ENCODE results near the gene KRT33B. TPM values are rescaled to one million over a fixed set of nuclear protein-coding genes. Genes with fewer than 3 reads are reported as not detected.

Gene KRT33B
- not detected in 2 replicates for total RNA-seq (2022)
- Bru-seq, nascent RNA, result not detected
- not detected for BruChase-seq, experiment 1, labeled RNA remaining after a 6-hour chase
- not detected for BruChase-seq, experiment 2, labeled RNA remaining after a 2-hour chase
- long read RNA-seq, result 0 reads

- Mint-ChIP-seq H3K4me1 (ENCODE audit: insufficient read depth, unreplicated experiment) (no peaks in the 10 kb centered on the region), H3K27me3 (ENCODE audit: insufficient read depth, unreplicated experiment) (peaks cover 38% of the 10 kb centered on the region), H3K27ac (ENCODE audit: low read depth, unreplicated experiment) (no peak within 1 kb of the TSS), H3K36me3 (ENCODE audit: insufficient read depth, unreplicated experiment) (no peaks in the 10 kb centered on the region), H3K9me3 (ENCODE audit: unreplicated experiment) (peaks cover 8% of the 10 kb centered on the region), H3K4me3 (ENCODE audit: unreplicated experiment) (no peak within 1 kb of the TSS)
- TF ChIP-seq CTCF (IDR thresholded peaks at IDR 0.05; ENCODE audit: unreplicated experiment), result no peak
- intact Hi-C loops (cut with micrococcal nuclease), result no loop called here
- no peak for DNase-seq (ENCODE audit: unreplicated experiment)
- POLR2A ChIA-PET, result interaction anchor here (1.0 kb wide), 1 partner anchor 172 kb away, joined by 4 read pairs; no protein-coding TSS in a partner anchor
- BruUV-seq (replicated peaks), result no TSS peak
- CTCF ChIA-PET, result no interaction called here
Observed at GRCh38 chr17:41369713-41370112, at the start of gene KRT33B. KRT33B (minus strand) TSS chr17:41369813; CDS start chr17:41369750, 63 bp downstream.

DNA sequence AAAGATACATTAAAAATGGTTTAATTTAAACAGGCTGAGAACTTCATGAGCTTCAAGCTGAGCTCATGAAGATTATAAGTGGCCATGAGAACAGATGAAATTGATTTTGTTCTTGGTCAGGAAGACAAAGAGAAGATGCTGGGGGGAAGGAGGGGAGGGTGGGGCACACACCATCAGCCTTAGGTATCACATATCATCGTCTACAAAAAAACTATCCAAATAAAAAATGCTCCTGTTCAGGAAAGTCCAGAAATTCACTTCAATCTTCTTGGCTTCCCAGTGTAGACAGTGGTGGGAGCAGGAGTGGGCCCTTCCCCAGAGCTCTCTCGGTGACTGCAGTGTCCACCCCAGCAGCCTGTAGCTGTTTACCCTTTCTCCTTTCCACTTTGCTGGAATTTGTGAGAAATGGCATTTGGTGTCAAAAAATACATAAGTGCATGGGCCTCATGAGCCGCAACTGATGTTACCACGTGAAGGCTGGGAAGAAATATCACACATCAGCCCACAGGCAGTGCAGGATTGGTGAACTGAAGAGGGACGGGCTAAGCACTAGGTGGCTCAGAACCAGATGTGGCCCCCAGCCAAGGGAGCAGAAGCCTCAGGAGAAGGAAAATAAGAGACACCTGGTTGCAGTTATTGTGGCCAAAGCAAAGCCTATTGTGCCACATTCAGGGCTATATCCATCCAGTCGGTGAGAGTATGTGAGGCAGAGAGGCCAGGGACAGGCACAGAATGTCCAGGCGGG, 48.7 kb upstream of the KRT33B start:
- Mint-ChIP-seq H3K4me3 (ENCODE audit: unreplicated experiment) (no peak overlapping the region), H3K27ac (ENCODE audit: low read depth, unreplicated experiment) (no peak overlapping the region), H3K36me3 (ENCODE audit: insufficient read depth, unreplicated experiment) (no peaks in the 10 kb centered on the region), H3K9me3 (ENCODE audit: unreplicated experiment) (no peaks in the 10 kb centered on the region), H3K4me1 (ENCODE audit: insufficient read depth, unreplicated experiment) (peaks cover 32% of the 10 kb centered on the region), H3K27me3 (ENCODE audit: insufficient read depth, unreplicated experiment) (no peaks in the 10 kb centered on the region)
- BruUV-seq (replicated peaks), result no TSS peak
- no peak for TF ChIP-seq CTCF (IDR thresholded peaks at IDR 0.05; ENCODE audit: unreplicated experiment)
- ChIA-PET POLR2A (interaction anchor here (0.9 to 1.6 kb wide), 4 partner anchors 13 to 27 kb away, joined by 3 to 5 read pairs (median 4); no protein-coding TSS in a partner anchor), CTCF (interaction anchor here (0.8 to 1.0 kb wide), 3 partner anchors 10 to 26 kb away, joined by 3 read pairs; no protein-coding TSS in a partner anchor)
- DNase-seq (ENCODE audit: unreplicated experiment), result no peak
- intact Hi-C loops (cut with micrococcal nuclease), result no loop called here

- Mint-ChIP-seq H3K27me3 (ENCODE audit: insufficient read depth, unreplicated experiment) (no peaks in the 10 kb centered on the region), H3K4me3 (ENCODE audit: unreplicated experiment) (no peak overlapping the region), H3K36me3 (ENCODE audit: insufficient read depth, unreplicated experiment) (no peaks in the 10 kb centered on the region), H3K27ac (ENCODE audit: low read depth, unreplicated experiment) (no peak overlapping the region), H3K9me3 (ENCODE audit: unreplicated experiment) (no peaks in the 10 kb centered on the region), H3K4me1 (ENCODE audit: insufficient read depth, unreplicated experiment) (peaks cover 32% of the 10 kb centered on the region)
- intact Hi-C loops (cut with micrococcal nuclease), result no loop called here
- ChIA-PET CTCF (interaction anchor here (0.6 to 1.0 kb wide), 4 partner anchors 10 to 87 kb away, joined by 3 to 4 read pairs (median 3); no protein-coding TSS in a partner anchor), POLR2A (interaction anchor here (0.6 to 1.6 kb wide), 5 partner anchors 12 to 79 kb away, joined by 3 to 5 read pairs (median 3); no protein-coding TSS in a partner anchor)
- TF ChIP-seq CTCF (IDR thresholded peaks at IDR 0.05; ENCODE audit: unreplicated experiment), result peak; percentile 37
- BruUV-seq (replicated peaks), result no TSS peak
- peak; percentile 34 for DNase-seq (ENCODE audit: unreplicated experiment)
Observed at GRCh38 chr17:41417576-41418015, 48.0 kb upstream of the KRT33B start.

DNA sequence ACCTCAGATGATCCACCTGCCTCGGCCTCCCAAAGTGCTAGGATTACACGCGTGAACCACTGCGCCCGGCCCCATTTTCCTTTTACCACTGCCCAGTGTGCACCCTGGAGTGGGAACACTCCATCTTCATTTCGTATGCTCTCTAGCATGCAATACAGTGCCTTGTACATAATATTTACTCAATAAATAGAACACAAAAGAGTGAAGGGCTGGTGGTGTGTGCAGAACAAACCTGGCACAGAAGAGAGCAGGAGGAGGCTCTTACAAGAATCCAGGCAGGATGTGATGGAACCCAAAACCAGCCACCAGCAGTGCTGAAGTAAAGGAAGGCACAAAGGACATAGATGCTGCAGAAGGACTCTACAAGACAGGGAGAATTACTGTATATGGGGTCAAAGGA, 47.5 kb upstream of the KRT33B start:
- POLR2A ChIA-PET, result interaction anchor here (0.6 to 1.2 kb wide), 4 partner anchors 12 to 79 kb away, joined by 3 to 5 read pairs (median 3); no protein-coding TSS in a partner anchor
- H3K36me3 Mint-ChIP-seq (ENCODE audit: insufficient read depth, unreplicated experiment), result no peaks in the 10 kb centered on the region
- no peak overlapping the region for H3K4me3 Mint-ChIP-seq (ENCODE audit: unreplicated experiment)
- no TSS peak for BruUV-seq (replicated peaks)
- H3K9me3 Mint-ChIP-seq (ENCODE audit: unreplicated experiment), result no peaks in the 10 kb centered on the region
- peaks cover 32% of the 10 kb centered on the region for H3K4me1 Mint-ChIP-seq (ENCODE audit: insufficient read depth, unreplicated experiment)
- DNase-seq (ENCODE audit: unreplicated experiment), result no peak
- no peaks in the 10 kb centered on the region for H3K27me3 Mint-ChIP-seq (ENCODE audit: insufficient read depth, unreplicated experiment)
- H3K27ac Mint-ChIP-seq (ENCODE audit: low read depth, unreplicated experiment), result no peak overlapping the region
- intact Hi-C loops (cut with micrococcal nuclease), result no loop called here
- CTCF ChIA-PET, result interaction anchor here (0.6 kb wide), 1 partner anchor 87 kb away, joined by 4 read pairs; no protein-coding TSS in a partner anchor
- no peak for TF ChIP-seq CTCF (IDR thresholded peaks at IDR 0.05; ENCODE audit: unreplicated experiment)

Measured in MCF 10A (cell line).